ENCODE measurements around the gene HOXA13. TPM values are rescaled to one million over a fixed set of nuclear protein-coding genes. Genes with fewer than 3 reads are reported as not detected.
A peak's percentile ranks its signal among the peaks of the same experiment; 100 is the strongest.

The HOXA13 gene
- total RNA-seq, 2 experiments from 2014 or later, result not detected

- no peak for TF ChIP-seq CTCF (IDR thresholded peaks at IDR 0.05)
- no peak overlapping the region for H3K4me3 Mint-ChIP-seq
Observed at GRCh38 chr7:27243340-27244163, 43.7 kb upstream of the HOXA13 start.

DNA sequence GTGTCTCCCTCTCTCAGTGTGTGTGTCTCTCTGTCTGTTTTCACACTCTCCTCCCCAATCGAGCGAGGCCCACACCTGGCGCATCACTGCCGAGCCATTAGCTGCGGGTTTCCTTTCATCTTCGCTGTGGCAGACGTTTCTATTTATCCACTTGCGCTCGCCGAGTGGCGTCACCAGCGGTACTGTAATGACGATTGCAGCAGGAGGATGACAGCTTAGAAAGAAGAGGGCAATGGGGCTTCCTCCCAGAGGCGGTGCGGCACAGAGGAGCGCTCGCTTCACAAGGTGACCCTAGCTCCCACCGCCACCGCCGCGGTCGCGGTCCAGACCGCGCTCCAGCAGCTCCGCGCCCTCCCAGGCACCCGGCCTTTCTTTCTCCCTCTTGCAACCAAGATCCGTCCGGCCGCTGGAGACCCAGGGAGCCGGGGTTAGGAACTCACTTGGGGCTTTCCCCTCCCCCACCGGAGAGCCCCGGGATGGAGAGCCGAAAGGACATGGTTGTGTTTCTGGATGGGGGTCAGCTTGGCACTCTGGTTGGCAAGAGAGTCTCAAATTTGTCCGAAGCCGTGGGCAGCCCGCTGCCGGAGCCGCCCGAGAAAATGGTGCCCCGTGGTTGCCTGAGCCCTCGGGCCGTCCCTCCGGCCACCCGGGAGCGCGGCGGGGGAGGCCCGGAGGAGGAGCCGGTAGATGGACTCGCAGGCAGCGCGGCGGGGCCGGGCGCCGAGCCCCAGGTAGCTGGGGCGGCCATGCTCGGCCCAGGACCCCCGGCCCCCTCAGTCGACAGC, 42.9 kb upstream of the HOXA13 start, which contains the start of gene EVX1:
EVX1 (plus strand) TSS at position 248 of the 785 bp plus-strand sequence; CDS start at position 477, 229 bp downstream.
- intact Hi-C loops (cut with micrococcal nuclease), result loop anchor here (2.0 to 5.0 kb wide), 3 partner anchors 38 to 85 kb away; partner anchors contain the start of genes HOXA10 and HOXA7
- CTCF ChIA-PET, result interaction anchor here (0.8 to 2.2 kb wide), 7 partner anchors 32 to 76 kb away, joined by 3 to 9 read pairs (median 4); no protein-coding TSS in a partner anchor

More at GRCh38 chr7:27243340-27244163, 43.7 kb upstream of the HOXA13 start:
- ChIA-PET POLR2A (no interaction called here), CTCF (interaction anchor here (1.2 to 2.2 kb wide), 3 partner anchors 47 to 77 kb away, joined by 4 to 9 read pairs (median 7); no protein-coding TSS in a partner anchor)
- Mint-ChIP-seq H3K4me1 (ENCODE audit: low read depth) (peaks cover 17% of the 10 kb centered on the region), H3K27me3 (peaks cover 78% of the 10 kb centered on the region), H3K9me3 (no peaks in the 10 kb centered on the region), H3K27ac (no peak overlapping the region), H3K36me3 (ENCODE audit: low read depth) (no peaks in the 10 kb centered on the region)
- DNase-seq (no peak), ATAC-seq (no peak)
- intact Hi-C loops (cut with micrococcal nuclease), result loop anchor here (2.0 to 5.0 kb wide), 3 partner anchors 39 to 86 kb away; partner anchors contain the start of genes HOXA10 and HOXA7

DNA sequence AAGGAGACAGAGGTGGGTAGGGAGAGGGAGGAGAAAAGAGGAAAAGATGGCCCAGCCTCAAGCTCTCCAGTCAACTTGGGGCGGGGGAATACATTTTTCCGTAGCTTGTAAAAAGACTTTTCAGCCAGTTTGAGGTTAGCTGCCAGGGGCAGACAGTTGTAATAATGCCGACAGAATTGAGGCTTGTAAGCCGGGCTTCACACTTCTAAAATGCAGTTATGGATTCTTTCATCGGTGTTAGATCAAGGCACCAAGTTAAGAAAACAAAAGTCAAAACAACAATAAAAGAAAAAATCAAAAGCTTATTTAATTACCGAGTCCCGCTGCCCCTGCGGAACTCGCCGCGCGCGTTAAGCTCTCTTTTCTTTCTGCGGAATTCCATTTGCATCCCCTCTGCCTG, 42.3 kb upstream of the HOXA13 start:
- no peak overlapping the region for H3K4me3 Mint-ChIP-seq
- ATAC-seq (no peak), DNase-seq (no peak)
- H3K9me3 Mint-ChIP-seq, result no peaks in the 10 kb centered on the region
- no peak for TF ChIP-seq CTCF (IDR thresholded peaks at IDR 0.05)
- H3K27me3 Mint-ChIP-seq, result peaks cover 80% of the 10 kb centered on the region
- POLR2A ChIA-PET, result no interaction called here
- intact Hi-C loops (cut with micrococcal nuclease), result loop anchor here (2.0 to 5.0 kb wide), 3 partner anchors 37 to 85 kb away; partner anchors contain the start of genes HOXA10 and HOXA7
- H3K27ac Mint-ChIP-seq, result no peak overlapping the region
- H3K36me3 Mint-ChIP-seq (ENCODE audit: low read depth), result no peaks in the 10 kb centered on the region
- CTCF ChIA-PET, result interaction anchor here (0.8 to 2.2 kb wide), 7 partner anchors 31 to 76 kb away, joined by 3 to 9 read pairs (median 4); no protein-coding TSS in a partner anchor
- peaks cover 19% of the 10 kb centered on the region for H3K4me1 Mint-ChIP-seq (ENCODE audit: low read depth)

More for the DNA sequence above, 42.9 kb upstream of the HOXA13 start, which contains the start of gene EVX1:
- POLR2A ChIA-PET, result no interaction called here
- peaks cover 80% of the 10 kb centered on the region for H3K27me3 Mint-ChIP-seq
- peaks cover 19% of the 10 kb centered on the region for H3K4me1 Mint-ChIP-seq (ENCODE audit: low read depth)
- H3K36me3 Mint-ChIP-seq (ENCODE audit: low read depth), result no peaks in the 10 kb centered on the region
- DNase-seq, result peak; percentile 72
- TF ChIP-seq CTCF (IDR thresholded peaks at IDR 0.05), result no peak
- H3K4me3 Mint-ChIP-seq, result no peak within 1 kb of the TSS
- H3K27ac Mint-ChIP-seq, result no peak within 1 kb of the TSS
- no peaks in the 10 kb centered on the region for H3K9me3 Mint-ChIP-seq
- ATAC-seq, result peak; percentile 53

- intact Hi-C loops (cut with micrococcal nuclease), result loop anchor here (2.0 to 5.0 kb wide), 3 partner anchors 37 to 84 kb away; partner anchors contain the start of genes HOXA10 and HOXA7
- peaks cover 82% of the 10 kb centered on the region for H3K27me3 Mint-ChIP-seq
- no peak overlapping the region for H3K27ac Mint-ChIP-seq
- no peak for ATAC-seq
- POLR2A ChIA-PET, result no interaction called here
- no peak for TF ChIP-seq CTCF (IDR thresholded peaks at IDR 0.05)
- no peak overlapping the region for H3K4me3 Mint-ChIP-seq
- no peaks in the 10 kb centered on the region for H3K9me3 Mint-ChIP-seq
- H3K36me3 Mint-ChIP-seq (ENCODE audit: low read depth), result no peaks in the 10 kb centered on the region
- H3K4me1 Mint-ChIP-seq (ENCODE audit: low read depth), result peaks cover 19% of the 10 kb centered on the region
- DNase-seq, result no peak
- CTCF ChIA-PET, result interaction anchor here (1.1 to 2.2 kb wide), 7 partner anchors 30 to 62 kb away, joined by 3 to 9 read pairs (median 4); no protein-coding TSS in a partner anchor
Observed at GRCh38 chr7:27241189-27242056, 41.5 kb upstream of the HOXA13 start.
